GM13976 (cell line): ENCODE results near the gene HEATR5B.

ENCODE experiments used
- DNase-seq: peaks from one replicate; pipeline ENCODE4 v3.0.0; 2012; ENCODE audit warnings: low spot score
- in situ Hi-C: fragments of 300-500 bp; cut with MboI; formaldehyde crosslinking; loops from one replicate; pipeline ENCODE4 v1.12.0; 2022; ENCODE audit warnings: low sequenced_read_pairs, mixed read lengths, inconsistent platforms; ENCODE audit not compliant: unreplicated experiment
- TF ChIP-seq, protein P1 (sequence below): IDR thresholded peaks from 2 replicates; pipeline ENCODE4 v1.5.1; 2012; ENCODE audit warnings: borderline replicate concordance, mild to moderate bottlenecking; ENCODE audit not compliant: insufficient read depth; ENCODE audit errors: extremely low read depth, missing control alignments, control extremely low read depth

Gene HEATR5B

DNA sequence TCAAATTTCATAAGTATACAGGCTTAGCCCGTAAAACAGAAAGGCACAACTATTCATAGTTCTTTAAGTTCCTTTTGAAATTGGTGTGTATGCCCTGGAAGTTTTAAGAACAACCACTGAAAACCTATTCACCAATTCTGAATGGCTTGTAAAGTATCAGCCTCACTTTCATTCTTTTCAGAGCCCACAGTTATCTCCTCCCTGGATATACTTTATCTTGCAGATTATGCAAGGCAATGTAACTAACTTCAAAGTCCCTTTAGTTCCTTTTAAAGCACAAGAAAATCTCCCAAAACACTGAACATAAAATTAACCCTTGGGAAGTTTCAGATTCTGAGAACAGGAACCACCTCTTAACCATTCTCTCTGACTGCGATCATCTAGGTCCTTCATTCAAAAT is 119.0 kb downstream of the HEATR5B start:
- in situ Hi-C loops = no loop called here
- TF ChIP-seq, protein P1, sequence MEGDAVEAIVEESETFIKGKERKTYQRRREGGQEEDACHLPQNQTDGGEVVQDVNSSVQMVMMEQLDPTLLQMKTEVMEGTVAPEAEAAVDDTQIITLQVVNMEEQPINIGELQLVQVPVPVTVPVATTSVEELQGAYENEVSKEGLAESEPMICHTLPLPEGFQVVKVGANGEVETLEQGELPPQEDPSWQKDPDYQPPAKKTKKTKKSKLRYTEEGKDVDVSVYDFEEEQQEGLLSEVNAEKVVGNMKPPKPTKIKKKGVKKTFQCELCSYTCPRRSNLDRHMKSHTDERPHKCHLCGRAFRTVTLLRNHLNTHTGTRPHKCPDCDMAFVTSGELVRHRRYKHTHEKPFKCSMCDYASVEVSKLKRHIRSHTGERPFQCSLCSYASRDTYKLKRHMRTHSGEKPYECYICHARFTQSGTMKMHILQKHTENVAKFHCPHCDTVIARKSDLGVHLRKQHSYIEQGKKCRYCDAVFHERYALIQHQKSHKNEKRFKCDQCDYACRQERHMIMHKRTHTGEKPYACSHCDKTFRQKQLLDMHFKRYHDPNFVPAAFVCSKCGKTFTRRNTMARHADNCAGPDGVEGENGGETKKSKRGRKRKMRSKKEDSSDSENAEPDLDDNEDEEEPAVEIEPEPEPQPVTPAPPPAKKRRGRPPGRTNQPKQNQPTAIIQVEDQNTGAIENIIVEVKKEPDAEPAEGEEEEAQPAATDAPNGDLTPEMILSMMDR = no peak
- DNase-seq = no peak

DNA sequence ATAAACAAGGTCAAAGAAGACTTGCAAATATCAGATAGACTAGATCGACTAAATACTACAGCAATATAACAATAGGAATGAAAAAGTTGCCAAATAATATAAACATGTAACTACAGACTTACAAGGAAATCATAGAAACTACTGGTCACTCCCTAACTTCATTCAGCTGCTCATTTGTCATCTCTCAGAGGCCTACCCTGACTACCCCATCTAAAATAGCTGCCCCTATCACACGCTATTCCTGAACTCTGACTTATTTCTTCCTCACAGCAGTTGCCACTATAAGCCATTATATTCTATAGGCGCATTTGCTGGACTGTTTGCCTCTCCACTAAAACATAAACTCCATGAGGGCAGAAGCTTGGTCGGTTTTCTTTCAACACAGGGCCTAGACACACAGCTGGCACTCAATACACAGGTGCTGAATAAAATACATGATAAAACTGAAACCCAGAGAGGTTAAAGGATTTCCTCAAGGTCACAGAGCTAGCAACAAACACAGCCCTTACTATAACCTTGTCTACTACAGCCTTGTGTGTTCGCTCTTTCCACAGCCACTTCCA is 119.6 kb downstream of the HEATR5B start:
- TF ChIP-seq, protein P1 = no peak
- in situ Hi-C loops = no loop called here
- DNase-seq = no peak

DNA sequence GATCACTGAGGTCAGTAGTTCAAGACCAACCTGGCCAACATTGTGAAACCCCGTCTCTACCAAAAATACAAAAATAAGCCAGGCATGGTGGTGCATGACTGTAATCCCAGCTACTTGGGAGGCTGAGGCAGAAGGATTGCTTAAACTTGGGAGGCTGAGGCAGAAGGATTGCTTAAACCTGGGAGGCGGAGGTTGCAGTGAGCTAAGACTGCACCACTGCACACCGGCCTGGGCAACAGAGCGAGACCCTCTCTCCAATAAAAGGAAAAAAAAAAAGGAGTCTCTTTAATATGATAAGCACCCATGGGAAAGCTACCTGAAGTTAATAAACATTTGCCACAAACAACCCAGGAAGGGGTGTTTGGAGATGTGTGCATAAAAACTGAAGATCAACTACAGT is 120.4 kb downstream of the HEATR5B start:
- in situ Hi-C loops = no loop called here
- TF ChIP-seq, protein P1 = no peak
- DNase-seq = no peak

DNA sequence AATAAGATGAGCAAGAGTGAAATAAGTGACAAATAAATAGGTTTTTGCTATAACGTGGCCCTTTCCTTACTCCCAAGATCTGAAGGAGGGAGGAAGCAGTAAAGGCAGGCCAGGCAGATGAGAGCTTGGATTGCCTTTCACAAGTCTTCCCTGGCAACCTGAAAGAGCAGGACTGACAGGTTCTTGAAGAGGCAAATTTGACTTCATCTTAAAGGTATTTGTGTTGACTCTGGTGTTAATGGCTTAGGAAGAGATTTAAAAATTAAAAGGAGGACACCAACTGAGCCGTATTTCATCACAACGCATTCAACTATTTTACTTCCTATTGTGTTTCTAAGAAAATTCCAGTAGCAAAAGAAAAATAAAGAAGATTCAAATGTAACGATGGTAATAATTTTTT is 121.1 kb downstream of the HEATR5B start:
- in situ Hi-C loops = no loop called here
- TF ChIP-seq, protein P1 = no peak
- no peak for DNase-seq

DNA sequence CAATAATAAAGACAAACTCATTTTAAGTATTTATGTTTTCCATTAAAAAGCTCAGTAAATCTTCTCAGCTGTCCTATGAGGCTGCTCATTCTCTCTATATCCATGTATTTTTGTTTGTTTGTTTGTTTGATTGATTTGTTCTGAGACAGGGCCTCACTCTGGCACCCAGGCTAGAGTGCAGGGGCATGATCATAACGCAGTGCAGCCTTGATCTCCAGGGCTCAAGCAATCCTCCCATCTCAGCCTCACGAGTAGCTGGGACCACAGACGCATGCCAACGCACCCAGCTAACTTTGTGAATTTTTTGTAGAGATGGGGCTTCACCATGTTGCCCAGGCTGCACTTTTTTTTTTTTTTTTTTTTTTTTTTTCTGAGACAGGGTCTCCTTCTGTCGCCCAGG is 123.4 kb downstream of the HEATR5B start:
- in situ Hi-C loops = no loop called here
- no peak for DNase-seq
- TF ChIP-seq, protein P1 = no peak

DNA sequence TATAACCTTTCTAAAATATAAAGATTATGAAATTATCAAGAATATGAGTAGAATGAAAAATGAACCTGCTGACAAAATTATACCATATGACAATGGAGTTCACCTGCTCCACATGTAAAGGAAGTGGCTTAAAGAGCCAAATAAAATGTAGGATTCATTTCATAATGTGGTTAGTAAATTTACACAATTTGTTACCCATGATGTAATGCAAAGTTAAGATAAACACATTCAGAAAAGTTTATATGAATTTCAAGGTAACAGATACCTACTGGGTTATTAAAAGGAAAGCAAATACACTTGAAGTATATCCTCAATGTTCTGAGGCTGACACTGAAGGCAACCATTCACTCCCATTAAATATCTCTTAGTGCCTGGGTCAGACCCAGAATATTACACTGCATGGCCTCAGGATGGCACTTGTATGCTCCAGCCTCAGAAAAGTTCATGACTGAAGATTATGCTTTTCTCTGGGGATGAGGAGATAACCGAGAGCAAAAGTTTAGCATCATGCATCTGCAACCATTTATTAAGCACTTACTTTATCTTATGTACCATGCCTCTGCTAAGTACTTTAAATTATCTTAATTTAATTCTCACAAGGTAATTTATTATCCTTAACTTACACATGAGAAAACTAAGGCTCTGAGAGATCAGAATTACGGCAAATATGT is 124.0 kb downstream of the HEATR5B start:
- in situ Hi-C loops = no loop called here
- no peak for DNase-seq
- TF ChIP-seq, protein P1 = no peak

DNA sequence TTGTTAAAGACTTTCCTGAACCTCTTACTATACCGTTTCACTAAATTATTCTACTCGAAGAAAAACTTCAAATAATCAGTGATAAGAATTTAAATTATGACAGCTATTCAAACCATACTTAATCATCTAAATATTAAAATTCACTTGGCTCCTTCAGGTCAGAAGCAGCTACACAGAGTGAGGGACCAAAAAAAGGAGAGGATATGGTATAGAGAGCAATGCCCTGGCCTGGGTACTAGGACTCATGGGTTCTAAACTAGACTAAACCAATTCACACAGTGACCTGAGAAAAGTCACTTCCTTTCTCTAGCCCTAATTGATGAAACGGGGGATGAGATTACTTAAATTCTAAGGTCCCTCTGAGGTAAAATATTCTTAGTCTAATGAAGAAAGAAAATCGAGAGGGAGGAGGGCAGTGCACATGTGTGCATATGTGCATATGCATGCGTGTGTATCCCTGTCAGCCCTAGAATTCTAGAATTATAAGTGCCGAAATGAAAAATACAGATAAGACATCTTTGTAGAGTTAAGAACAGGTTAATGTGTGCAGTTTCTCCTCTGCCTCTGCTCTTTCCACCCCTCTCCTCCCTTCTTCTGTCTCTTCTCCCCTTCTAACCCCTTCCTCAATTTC is 129.1 kb downstream of the HEATR5B start:
- in situ Hi-C loops = no loop called here
- DNase-seq = no peak
- TF ChIP-seq, protein P1 = no peak
